ENCODE results near the gene SLC35F3.
"Not testable (repeated sequence)": the region's sequence is repeated elsewhere in the genome, so short reads cannot be mapped to it uniquely, and the experiment has no call there.

Gene SLC35F3

GRCh38 chr1:234200566-234200965, 296.1 kb downstream of the SLC35F3 start:
- no peak for TF ChIP-seq CTCF (IDR thresholded peaks at IDR 0.05; ENCODE audit: insufficient read depth, low read depth, low read length, missing control alignments)
- DNase-seq (ENCODE audit: low read depth), result no peak

GRCh38 chr1:234201600-234201999, 297.1 kb downstream of the SLC35F3 start:
- no peak for DNase-seq (ENCODE audit: low read depth)
- no peak for TF ChIP-seq CTCF (IDR thresholded peaks at IDR 0.05; ENCODE audit: insufficient read depth, low read depth, low read length, missing control alignments)
- no peak overlapping the region for H3K4me3 ChIP-seq (ENCODE audit: low read depth, low read length)

More at GRCh38 chr1:234200566-234200965, 296.1 kb downstream of the SLC35F3 start:
- H3K4me3 ChIP-seq (ENCODE audit: low read depth, low read length), result no peak overlapping the region

GRCh38 chr1:234205966-234206365, 301.5 kb downstream of the SLC35F3 start:
- DNase-seq (ENCODE audit: low read depth), result no peak
- H3K4me3 ChIP-seq (ENCODE audit: low read depth, low read length), result no peak overlapping the region

GRCh38 chr1:234206651-234207284, 302.3 kb downstream of the SLC35F3 start:
- H3K4me3 ChIP-seq (ENCODE audit: low read depth, low read length), result no peak overlapping the region
- no peak for DNase-seq (ENCODE audit: low read depth)

More at GRCh38 chr1:234205966-234206365, 301.5 kb downstream of the SLC35F3 start:
- no peak for TF ChIP-seq CTCF (IDR thresholded peaks at IDR 0.05; ENCODE audit: insufficient read depth, low read depth, low read length, missing control alignments)

GRCh38 chr1:234208351-234208750, 303.9 kb downstream of the SLC35F3 start:
- TF ChIP-seq CTCF (IDR thresholded peaks at IDR 0.05; ENCODE audit: insufficient read depth, low read depth, low read length, missing control alignments), result no peak
- no peak overlapping the region for H3K4me3 ChIP-seq (ENCODE audit: low read depth, low read length)
- no peak for DNase-seq (ENCODE audit: low read depth)

More at GRCh38 chr1:234206651-234207284, 302.3 kb downstream of the SLC35F3 start:
- TF ChIP-seq CTCF (IDR thresholded peaks at IDR 0.05; ENCODE audit: insufficient read depth, low read depth, low read length, missing control alignments), result no peak

- DNase-seq (ENCODE audit: low read depth), result no peak
- H3K4me3 ChIP-seq (ENCODE audit: low read depth, low read length), result no peak overlapping the region
- no peak for TF ChIP-seq CTCF (IDR thresholded peaks at IDR 0.05; ENCODE audit: insufficient read depth, low read depth, low read length, missing control alignments)
These were observed 304.3 kb downstream of the SLC35F3 start for GRCh38 chr1:234208791-234209190.

GRCh38 chr1:234210429-234210828, 306.0 kb downstream of the SLC35F3 start:
- DNase-seq (ENCODE audit: low read depth); H3K4me3 ChIP-seq (ENCODE audit: low read depth, low read length): not testable (repeated sequence)

GRCh38 chr1:234211855-234212254, 307.4 kb downstream of the SLC35F3 start:
- not testable (repeated sequence) for H3K4me3 ChIP-seq (ENCODE audit: low read depth, low read length); DNase-seq (ENCODE audit: low read depth)

Data from GM12865 (cell line).